ENCODE results near the gene TTC8.

DNA sequence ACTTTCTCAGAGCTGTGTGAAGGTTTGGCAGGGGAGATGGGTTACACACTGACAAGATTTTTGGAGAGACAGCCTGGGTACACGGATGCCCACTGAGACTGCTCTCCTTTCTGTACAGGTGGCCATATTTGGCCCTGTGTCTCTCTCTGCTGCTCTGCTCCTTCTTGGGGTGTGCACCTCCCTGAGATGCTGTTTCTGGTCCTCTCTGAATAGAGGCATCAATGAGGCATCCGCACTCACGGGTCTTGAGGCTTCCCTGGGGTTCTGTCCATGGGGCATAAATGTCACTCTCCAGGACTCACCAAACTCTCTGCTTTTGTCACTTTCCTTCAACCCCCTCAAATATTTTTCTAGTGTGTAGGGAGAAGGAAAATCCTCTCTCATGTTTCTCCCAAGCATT lies 77.5 kb downstream of the TTC8 start:
- TF ChIP-seq CTCF (IDR thresholded peaks at IDR 0.05) (no peak), POLR2A (IDR thresholded peaks at IDR 0.05) (no peak)
